Peyer's patch (tissue), 4 donors: ENCODE data around the gene ZC3H12D.

Source experiments
- CTCF ChIP-seq, 6 experiments: fragments of 450-650 bp in 4 of 6; fragments of 200-600 bp in 2 of 6; sonication (generic) in 1 of 6; IDR thresholded peaks; one replicate each; pipeline ENCODE4 v1.5.1; 2017 to 2019; ENCODE audit warnings: antibody characterized with exemption in 6 of 6, mild to moderate bottlenecking in 3 of 6, moderate library complexity in 1 of 6
- POLR2A ChIP-seq, 2 donors: fragments of 450-650 bp; IDR thresholded peaks; one replicate each; pipeline ENCODE4 v1.5.1; 2017; ENCODE audit warnings: antibody characterized with exemption in 2 of 2, mild to moderate bottlenecking in 2 of 2, moderate library complexity in 2 of 2

GRCh38 chr6:149503872-149504271, 19.1 kb upstream of the ZC3H12D start:
- TF ChIP-seq CTCF (IDR thresholded peaks at IDR 0.05) (no peak), POLR2A (IDR thresholded peaks at IDR 0.05) (no peak)
